A673 (cell line): ENCODE measurements around the gene EMP2. TPM values are rescaled to one million over a fixed set of nuclear protein-coding genes. Genes with fewer than 3 reads are reported as not detected.
A peak's percentile ranks its signal among the peaks of the same experiment; 100 is the strongest.

Experiments used
- BruUV-seq: library from RNA; stranded (reverse); fragments of 400-500 nt; replicated peaks from 2 replicates; lab custom pipeline; 2021; lab: Mats Ljungman, UMichigan
- CTCF ChIA-PET: fragments of 300-600 bp; sonication (Branson Sonifier 250); formaldehyde crosslinking; loops from one replicate; lab custom pipeline; 2022; ENCODE audit warnings: antibody characterized with exemption; lab: Charles Lee
- POLR2A ChIA-PET: fragments of 300-600 bp; sonication (Branson Sonifier 250); formaldehyde crosslinking; loops from one replicate; lab custom pipeline; 2022; ENCODE audit warnings: antibody characterized with exemption; ENCODE audit not compliant: low non-redundant PET; lab: Charles Lee
- DNase-seq: peaks from one replicate; pipeline ENCODE4 v3.0.0-alpha.2; 2015; ENCODE audit warnings: low spot score
- H3K27ac ChIP-seq: fragments of 200-600 bp; sonication (generic); 2 replicates; pipeline ENCODE4 v1.5.1; 2016; ENCODE audit warnings: mixed run types, low read depth, mild to moderate bottlenecking, mixed read lengths, antibody characterized with exemption, low read length; ENCODE audit not compliant: poor library complexity, severe bottlenecking
- H3K27me3 ChIP-seq: fragments of 200-600 bp; sonication (generic); replicated peaks from 2 replicates; pipeline ENCODE4 v1.6.1; 2017; ENCODE audit warnings: mixed run types, low read depth, mild to moderate bottlenecking, mixed read lengths, antibody characterized with exemption, low read length; ENCODE audit not compliant: insufficient read depth, poor library complexity
- H3K36me3 ChIP-seq: fragments of 200-600 bp; sonication (generic); 2 replicates; pipeline ENCODE4 v1.6.1; 2016; ENCODE audit warnings: mixed run types, mild to moderate bottlenecking, mixed read lengths, antibody characterized with exemption, low read length; ENCODE audit not compliant: insufficient read depth, poor library complexity, severe bottlenecking
- H3K4me1 ChIP-seq: fragments of 200-600 bp; sonication (generic); 2 replicates; pipeline ENCODE4 v1.6.1; 2017; ENCODE audit warnings: mixed run types, mild to moderate bottlenecking, mixed read lengths, antibody characterized with exemption, low read length; ENCODE audit not compliant: insufficient read depth, poor library complexity, severe bottlenecking
- H3K4me3 ChIP-seq: fragments of 200-600 bp; sonication (generic); 2 replicates; pipeline ENCODE4 v1.5.1; 2016; ENCODE audit warnings: low read depth, mixed run types, mild to moderate bottlenecking, mixed read lengths, low read length; ENCODE audit not compliant: poor library complexity, severe bottlenecking
- H3K9me3 ChIP-seq: fragments of 200-600 bp; sonication (generic); 2 replicates; pipeline ENCODE4 v1.6.1; 2016; ENCODE audit warnings: mixed run types, low read depth, mild to moderate bottlenecking, mixed read lengths, antibody characterized with exemption, low read length; ENCODE audit not compliant: poor library complexity, severe bottlenecking
- CTCF ChIP-seq: fragments of 300-800, 200-600 bp; sonication (generic); conservative IDR thresholded peaks from 2 replicates; pipeline ENCODE4 v1.5.1; 2017; ENCODE audit warnings: low read depth, mild to moderate bottlenecking, antibody characterized with exemption, low read length, moderate library complexity, mixed read lengths
- EZH2 ChIP-seq: fragments of 200-600 bp; sonication (generic); IDR thresholded peaks from 2 replicates; pipeline ENCODE4 v1.6.1; 2017; ENCODE audit warnings: borderline replicate concordance, low read depth, mild to moderate bottlenecking, mixed read lengths, antibody characterized with exemption, low read length; ENCODE audit not compliant: poor library complexity, severe bottlenecking
- intact Hi-C: fragments of 100-400 bp; cut with micrococcal nuclease; formaldehyde crosslinking; loops from one replicate; pipeline ENCODE4 v1.10.0; 2022; ENCODE audit not compliant: unreplicated experiment
- total RNA-seq: library from RNA; stranded (reverse); gene quantifications from 2 replicates; pipeline ENCODE4 v1.2.3, GENCODE V29; 2021

EMP2 gene
- total RNA-seq, 1 experiment from 2014 or later: 12.9 TPM

GRCh38 chr16:10517868-10518267 is 62.5 kb downstream of the EMP2 start:
- Histone ChIP-seq H3K36me3 (no peaks in the 10 kb centered on the region), H3K9me3 (no peaks in the 10 kb centered on the region), H3K27me3 (no peaks in the 10 kb centered on the region), H3K4me1 (no peaks in the 10 kb centered on the region), H3K4me3 (no peak overlapping the region), H3K27ac (no peak overlapping the region)
- POLR2A ChIA-PET: no interaction called here
- TF ChIP-seq CTCF (no peak), EZH2 (no peak)
- DNase-seq: no peak
- CTCF ChIA-PET: interaction anchor here (0.6 kb wide), 1 partner anchor 264 kb away, joined by 5 read pairs; no protein-coding TSS in a partner anchor
- intact Hi-C loops: no loop called here
- BruUV-seq: no TSS peak

GRCh38 chr16:10514369-10515055 is 65.9 kb downstream of the EMP2 start:
- POLR2A ChIA-PET: no interaction called here
- TF ChIP-seq EZH2 (no peak), CTCF (peak; percentile 62)
- peak; percentile 62 for DNase-seq

GRCh38 chr16:10511829-10512228 is 68.6 kb downstream of the EMP2 start:
- ChIA-PET CTCF (no interaction called here), POLR2A (no interaction called here)
- no peak for DNase-seq
- BruUV-seq: no TSS peak
- Histone ChIP-seq H3K4me1 (no peaks in the 10 kb centered on the region), H3K27me3 (no peaks in the 10 kb centered on the region), H3K27ac (no peak overlapping the region), H3K4me3 (no peak overlapping the region), H3K9me3 (no peaks in the 10 kb centered on the region), H3K36me3 (no peaks in the 10 kb centered on the region)
- TF ChIP-seq CTCF (no peak), EZH2 (no peak)
- intact Hi-C loops: no loop called here

More at GRCh38 chr16:10514369-10515055, 65.9 kb downstream of the EMP2 start:
- BruUV-seq: no TSS peak
- no peak overlapping the region for H3K27ac ChIP-seq
- H3K4me1 ChIP-seq: no peaks in the 10 kb centered on the region
- H3K4me3 ChIP-seq: no peak overlapping the region
- intact Hi-C loops: loop anchor here (1.0 to 2.0 kb wide), 2 partner anchors 223 to 404 kb away; no protein-coding TSS in a partner anchor
- H3K36me3 ChIP-seq: no peaks in the 10 kb centered on the region
- no peaks in the 10 kb centered on the region for H3K27me3 ChIP-seq
- H3K9me3 ChIP-seq: no peaks in the 10 kb centered on the region
- CTCF ChIA-PET: interaction anchor here (0.6 to 1.4 kb wide), 6 partner anchors 38 to 1377 kb away, joined by 3 to 7 read pairs (median 4); no protein-coding TSS in a partner anchor
